ENCODE results near the gene ST6GAL1.

The ST6GAL1 gene

DNA sequence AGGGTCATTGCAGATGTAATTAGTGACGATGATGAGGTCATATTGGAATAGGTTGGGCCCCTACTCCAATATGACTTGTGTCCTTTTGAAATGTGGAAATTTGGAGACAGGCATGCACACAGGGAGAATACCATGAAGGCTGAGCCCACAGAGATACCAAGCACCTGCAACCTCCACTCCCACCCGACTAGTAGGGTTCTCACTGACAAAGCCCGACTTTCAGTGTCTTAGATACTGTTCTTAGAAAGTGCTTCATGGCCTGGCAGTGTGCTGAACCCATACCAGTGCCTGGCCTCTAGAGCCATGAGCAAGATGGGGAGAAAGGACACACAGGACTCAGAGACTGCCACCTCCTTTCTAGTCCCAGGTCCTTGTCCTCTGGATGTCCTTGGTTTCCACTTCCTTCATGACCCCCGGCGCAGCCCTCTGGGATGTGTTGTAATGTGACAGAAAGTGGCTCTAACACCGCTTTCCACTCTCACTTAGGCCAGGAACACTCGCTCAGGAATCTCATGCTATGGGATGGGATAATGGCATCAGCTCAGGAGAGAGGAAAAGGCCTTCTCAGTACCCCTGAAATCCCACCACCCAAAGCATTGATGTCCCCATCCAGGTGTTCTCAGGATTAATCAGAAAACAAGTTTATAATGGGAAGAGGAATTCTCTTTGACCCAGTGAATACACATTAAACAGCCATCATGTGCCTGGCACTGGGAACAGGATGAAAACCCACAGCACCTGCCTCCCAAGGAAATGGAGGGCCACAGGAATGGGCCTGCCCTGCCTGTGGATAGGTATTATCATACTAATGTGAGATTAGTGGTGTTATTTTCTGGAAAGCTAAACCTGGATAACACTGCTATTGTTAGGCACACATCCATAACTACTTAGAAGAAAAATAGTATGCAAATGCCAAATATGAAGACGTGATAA lies 149.0 kb downstream of the ST6GAL1 start:
- H3K36me3 ChIP-seq (ENCODE audit: insufficient read depth, low read length) = no peaks in the 10 kb centered on the region
- no peaks in the 10 kb centered on the region for H3K27me3 ChIP-seq (ENCODE audit: control insufficient read depth, insufficient read depth, low read length)
- no peaks in the 10 kb centered on the region for H3K9me3 ChIP-seq (replicated peaks; ENCODE audit: low read length)
- H3K4me3 ChIP-seq (ENCODE audit: low read length) = no peak overlapping the region
- no peaks in the 10 kb centered on the region for H3K4me1 ChIP-seq (ENCODE audit: control insufficient read depth, insufficient read depth, low read length)
- no peak overlapping the region for H3K4me2 ChIP-seq (ENCODE audit: low read length)
- H3K9ac ChIP-seq (ENCODE audit: low read depth, low read length) = no peak overlapping the region

DNA sequence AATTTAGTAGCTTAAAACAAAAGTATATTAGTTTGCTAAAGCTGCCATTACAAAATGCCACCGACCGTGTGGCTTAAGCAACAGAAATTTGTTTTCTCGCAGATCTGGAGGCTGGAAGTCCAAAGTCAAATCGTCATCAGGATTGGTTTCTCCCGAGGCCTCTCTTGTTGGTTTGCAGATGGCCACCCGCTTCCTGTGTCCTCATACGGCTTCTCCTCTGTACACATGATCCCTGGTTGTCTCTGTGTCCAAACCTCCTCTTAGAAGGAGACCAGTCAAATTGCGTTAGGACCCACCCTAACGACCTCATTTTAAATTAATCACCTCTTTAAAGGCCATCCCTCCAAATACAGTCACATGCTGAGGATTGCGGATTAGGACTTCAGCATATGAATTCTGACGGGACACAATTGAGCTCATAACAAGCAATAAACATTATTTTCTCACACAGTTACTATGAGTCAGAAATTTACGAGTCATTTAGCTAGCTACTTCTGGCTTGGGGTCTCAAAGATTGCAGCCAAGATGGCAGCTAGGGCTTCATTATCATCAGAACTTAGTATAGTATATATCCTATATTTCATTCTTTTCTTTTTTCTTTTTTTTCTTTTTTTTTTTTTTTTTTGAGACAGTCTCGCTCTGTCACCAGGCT lies 150.6 kb downstream of the ST6GAL1 start:
- H3K4me2 ChIP-seq (ENCODE audit: low read length) = no peak overlapping the region
- H3K9me3 ChIP-seq (replicated peaks; ENCODE audit: low read length) = no peaks in the 10 kb centered on the region
- no peaks in the 10 kb centered on the region for H3K36me3 ChIP-seq (ENCODE audit: insufficient read depth, low read length)
- H3K27me3 ChIP-seq (ENCODE audit: control insufficient read depth, insufficient read depth, low read length) = no peaks in the 10 kb centered on the region
- H3K9ac ChIP-seq (ENCODE audit: low read depth, low read length) = no peak overlapping the region
- H3K4me1 ChIP-seq (ENCODE audit: control insufficient read depth, insufficient read depth, low read length) = no peaks in the 10 kb centered on the region
- no peak overlapping the region for H3K4me3 ChIP-seq (ENCODE audit: low read length)

GRCh38 chr3:187082758-187083375 lies 152.5 kb downstream of the ST6GAL1 start:
- Histone ChIP-seq H3K4me1 (ENCODE audit: control insufficient read depth, insufficient read depth, low read length) (no peaks in the 10 kb centered on the region), H3K9me3 (replicated peaks; ENCODE audit: low read length) (no peaks in the 10 kb centered on the region), H3K36me3 (ENCODE audit: insufficient read depth, low read length) (no peaks in the 10 kb centered on the region), H3K4me3 (ENCODE audit: low read length) (no peak overlapping the region), H3K9ac (ENCODE audit: low read depth, low read length) (no peak overlapping the region), H3K4me2 (ENCODE audit: low read length) (no peak overlapping the region), H3K27me3 (ENCODE audit: control insufficient read depth, insufficient read depth, low read length) (no peaks in the 10 kb centered on the region)

DNA sequence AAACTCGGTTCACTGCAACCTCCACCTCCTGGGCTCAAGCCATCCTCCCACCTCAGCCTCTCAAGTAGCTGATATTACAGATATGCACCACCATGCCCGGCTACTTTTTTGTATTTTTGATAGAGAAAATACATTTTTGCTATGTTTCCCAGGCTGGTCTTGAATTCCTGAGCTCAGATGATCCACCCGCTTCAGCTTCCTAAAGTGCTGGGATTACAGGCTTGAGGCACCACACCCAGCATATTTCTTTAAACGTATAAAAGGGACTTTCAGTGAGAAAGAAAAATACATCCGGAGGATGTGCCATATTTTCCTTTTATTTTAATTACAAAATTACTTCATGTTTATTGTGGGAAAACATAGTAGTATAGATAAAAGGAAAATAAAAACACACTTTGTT lies 153.8 kb downstream of the ST6GAL1 start:
- Histone ChIP-seq H3K9me3 (replicated peaks; ENCODE audit: low read length) (no peaks in the 10 kb centered on the region), H3K4me2 (ENCODE audit: low read length) (peak overlapping the region; percentile 45), H3K27me3 (ENCODE audit: control insufficient read depth, insufficient read depth, low read length) (no peaks in the 10 kb centered on the region), H3K36me3 (ENCODE audit: insufficient read depth, low read length) (no peaks in the 10 kb centered on the region), H3K4me1 (ENCODE audit: control insufficient read depth, insufficient read depth, low read length) (no peaks in the 10 kb centered on the region), H3K9ac (ENCODE audit: low read depth, low read length) (no peak overlapping the region), H3K4me3 (ENCODE audit: low read length) (no peak overlapping the region)

DNA sequence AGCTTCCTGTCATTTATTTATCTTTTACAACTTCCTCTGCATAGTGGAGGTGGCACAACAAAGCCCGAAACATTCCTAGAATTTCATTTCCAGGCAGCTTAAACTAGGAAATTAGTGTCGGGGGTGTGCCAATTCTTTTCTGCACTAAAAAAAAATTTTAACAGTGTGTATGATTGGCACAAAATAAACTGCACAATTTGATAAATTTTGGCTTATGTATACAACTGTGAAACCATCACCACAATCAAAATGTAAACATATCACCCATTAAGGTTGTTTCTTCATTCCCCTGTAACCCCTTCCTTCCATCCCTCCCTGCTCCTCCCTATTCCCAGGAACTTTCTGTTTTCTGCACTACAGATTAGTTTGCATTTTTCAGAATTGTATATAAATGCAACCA lies 154.3 kb downstream of the ST6GAL1 start:
- H3K4me1 ChIP-seq (ENCODE audit: control insufficient read depth, insufficient read depth, low read length) = no peaks in the 10 kb centered on the region

DNA sequence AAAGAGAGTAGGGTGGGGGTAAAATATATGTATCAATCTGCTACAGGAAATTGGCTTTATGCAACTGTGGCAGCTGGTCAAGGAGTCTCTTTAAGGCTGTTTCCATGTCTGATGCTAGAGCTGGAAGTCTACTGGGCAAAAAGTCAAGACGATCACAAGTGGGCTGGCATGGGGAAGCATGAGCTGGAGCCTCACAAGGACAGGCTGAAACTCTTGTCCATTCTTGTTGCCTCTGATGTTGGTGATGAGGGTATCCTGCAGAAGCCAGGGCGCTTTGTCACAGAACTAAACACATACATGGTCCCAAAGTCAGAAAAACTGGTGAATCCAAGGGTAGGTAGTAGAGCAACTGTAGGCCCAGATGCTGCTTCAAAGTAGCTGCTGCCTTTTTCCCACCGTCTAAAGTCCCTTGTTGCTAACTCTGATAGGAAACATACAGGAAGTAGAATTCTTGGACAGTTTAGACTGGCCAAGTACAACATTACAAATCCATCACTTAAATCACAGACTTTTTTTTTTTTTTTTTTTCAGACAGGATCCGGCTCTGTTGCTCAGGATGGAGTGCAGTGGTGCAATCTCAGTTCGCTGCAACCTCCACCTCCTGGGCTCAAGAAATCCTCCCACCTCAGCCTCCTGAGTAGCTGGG lies 154.8 kb downstream of the ST6GAL1 start:
- Histone ChIP-seq H3K9me3 (replicated peaks; ENCODE audit: low read length) (no peaks in the 10 kb centered on the region), H3K9ac (ENCODE audit: low read depth, low read length) (no peak overlapping the region), H3K4me1 (ENCODE audit: control insufficient read depth, insufficient read depth, low read length) (no peaks in the 10 kb centered on the region), H3K4me2 (ENCODE audit: low read length) (no peak overlapping the region), H3K27me3 (ENCODE audit: control insufficient read depth, insufficient read depth, low read length) (no peaks in the 10 kb centered on the region), H3K36me3 (ENCODE audit: insufficient read depth, low read length) (no peaks in the 10 kb centered on the region), H3K4me3 (ENCODE audit: low read length) (no peak overlapping the region)

More for the DNA sequence above, 154.3 kb downstream of the ST6GAL1 start:
- H3K4me3 ChIP-seq (ENCODE audit: low read length) = no peak overlapping the region
- no peaks in the 10 kb centered on the region for H3K36me3 ChIP-seq (ENCODE audit: insufficient read depth, low read length)
- no peaks in the 10 kb centered on the region for H3K9me3 ChIP-seq (replicated peaks; ENCODE audit: low read length)
- H3K27me3 ChIP-seq (ENCODE audit: control insufficient read depth, insufficient read depth, low read length) = no peaks in the 10 kb centered on the region
- no peak overlapping the region for H3K9ac ChIP-seq (ENCODE audit: low read depth, low read length)
- H3K4me2 ChIP-seq (ENCODE audit: low read length) = peak overlapping the region; percentile 45

GRCh38 chr3:187085933-187086332 lies 155.6 kb downstream of the ST6GAL1 start:
- no peaks in the 10 kb centered on the region for H3K4me1 ChIP-seq (ENCODE audit: control insufficient read depth, insufficient read depth, low read length)
- no peak overlapping the region for H3K4me3 ChIP-seq (ENCODE audit: low read length)
- H3K27me3 ChIP-seq (ENCODE audit: control insufficient read depth, insufficient read depth, low read length) = no peaks in the 10 kb centered on the region
- no peak overlapping the region for H3K9ac ChIP-seq (ENCODE audit: low read depth, low read length)
- H3K9me3 ChIP-seq (replicated peaks; ENCODE audit: low read length) = no peaks in the 10 kb centered on the region
- no peak overlapping the region for H3K4me2 ChIP-seq (ENCODE audit: low read length)
- no peaks in the 10 kb centered on the region for H3K36me3 ChIP-seq (ENCODE audit: insufficient read depth, low read length)

DNA sequence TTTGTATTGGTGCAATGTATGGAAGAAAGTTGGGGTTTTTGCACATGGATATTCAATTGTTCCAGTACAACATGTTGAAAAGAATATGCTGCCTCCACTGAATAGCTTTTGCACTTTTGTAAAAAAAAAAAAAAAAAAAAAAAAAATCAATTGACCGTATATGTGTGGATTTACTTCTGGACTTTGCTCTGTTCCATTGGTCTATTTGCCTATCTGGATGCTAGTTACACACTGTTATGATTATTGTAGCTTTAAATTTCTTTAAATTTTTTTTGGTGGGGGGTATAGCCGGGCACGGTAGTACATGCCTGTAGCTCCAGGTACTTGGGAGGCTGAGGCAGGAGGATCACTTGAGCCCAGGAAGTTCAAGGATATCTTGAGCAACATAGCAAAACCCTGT lies 156.5 kb downstream of the ST6GAL1 start:
- H3K9ac ChIP-seq (ENCODE audit: low read depth, low read length) = no peak overlapping the region
- no peaks in the 10 kb centered on the region for H3K27me3 ChIP-seq (ENCODE audit: control insufficient read depth, insufficient read depth, low read length)
- no peaks in the 10 kb centered on the region for H3K9me3 ChIP-seq (replicated peaks; ENCODE audit: low read length)

GRCh38 chr3:187088701-187089100 lies 158.4 kb downstream of the ST6GAL1 start:
- Histone ChIP-seq H3K4me1 (ENCODE audit: control insufficient read depth, insufficient read depth, low read length) (no peaks in the 10 kb centered on the region), H3K4me2 (ENCODE audit: low read length) (no peak overlapping the region), H3K36me3 (ENCODE audit: insufficient read depth, low read length) (no peaks in the 10 kb centered on the region)

More for the DNA sequence above, 156.5 kb downstream of the ST6GAL1 start:
- Histone ChIP-seq H3K4me2 (ENCODE audit: low read length) (no peak overlapping the region), H3K4me3 (ENCODE audit: low read length) (no peak overlapping the region), H3K36me3 (ENCODE audit: insufficient read depth, low read length) (no peaks in the 10 kb centered on the region), H3K4me1 (ENCODE audit: control insufficient read depth, insufficient read depth, low read length) (no peaks in the 10 kb centered on the region)

GRCh38 chr3:187093320-187093719 lies 163.0 kb downstream of the ST6GAL1 start:
- no peak overlapping the region for H3K4me2 ChIP-seq (ENCODE audit: low read length)
- no peak overlapping the region for H3K4me3 ChIP-seq (ENCODE audit: low read length)
- H3K36me3 ChIP-seq (ENCODE audit: insufficient read depth, low read length) = no peaks in the 10 kb centered on the region
- no peak overlapping the region for H3K9ac ChIP-seq (ENCODE audit: low read depth, low read length)
- H3K27me3 ChIP-seq (ENCODE audit: control insufficient read depth, insufficient read depth, low read length) = no peaks in the 10 kb centered on the region
- H3K4me1 ChIP-seq (ENCODE audit: control insufficient read depth, insufficient read depth, low read length) = no peaks in the 10 kb centered on the region
- H3K9me3 ChIP-seq (replicated peaks; ENCODE audit: low read length) = no peaks in the 10 kb centered on the region

More at GRCh38 chr3:187088701-187089100, 158.4 kb downstream of the ST6GAL1 start:
- Histone ChIP-seq H3K9me3 (replicated peaks; ENCODE audit: low read length) (no peaks in the 10 kb centered on the region), H3K27me3 (ENCODE audit: control insufficient read depth, insufficient read depth, low read length) (no peaks in the 10 kb centered on the region), H3K4me3 (ENCODE audit: low read length) (no peak overlapping the region), H3K9ac (ENCODE audit: low read depth, low read length) (no peak overlapping the region)

DNA sequence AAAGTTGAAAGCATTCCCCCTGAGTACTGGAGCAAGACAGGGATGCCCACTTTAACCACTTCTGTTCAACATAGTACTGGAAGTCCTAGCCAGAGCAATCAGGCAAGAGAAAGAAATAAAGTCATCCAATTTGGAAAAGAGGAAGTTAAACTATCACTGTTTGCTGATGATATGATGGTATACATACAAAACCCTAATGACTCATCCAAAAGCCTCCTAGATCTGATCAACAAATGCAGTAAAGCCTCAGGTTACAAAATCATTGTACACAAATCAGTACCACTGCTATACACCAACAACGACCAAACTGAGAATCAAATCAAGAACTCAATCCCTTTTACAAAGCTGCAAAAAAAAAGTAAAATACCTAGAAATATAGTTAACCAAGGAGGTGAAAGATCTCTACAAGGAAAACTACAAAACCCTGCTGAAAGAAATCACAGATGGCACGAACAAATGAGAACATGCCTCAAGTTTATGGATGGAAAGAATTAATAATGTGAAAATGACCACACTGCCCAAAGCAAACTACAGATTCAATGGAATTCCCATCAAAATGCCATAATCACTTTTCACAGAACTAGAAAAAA lies 168.7 kb downstream of the ST6GAL1 start:
- Histone ChIP-seq H3K36me3 (ENCODE audit: insufficient read depth, low read length) (no peaks in the 10 kb centered on the region), H3K4me3 (ENCODE audit: low read length) (no peak overlapping the region), H3K9me3 (replicated peaks; ENCODE audit: low read length) (no peaks in the 10 kb centered on the region), H3K4me2 (ENCODE audit: low read length) (no peak overlapping the region), H3K9ac (ENCODE audit: low read depth, low read length) (no peak overlapping the region), H3K4me1 (ENCODE audit: control insufficient read depth, insufficient read depth, low read length) (peaks cover 15% of the 10 kb centered on the region), H3K27me3 (ENCODE audit: control insufficient read depth, insufficient read depth, low read length) (no peaks in the 10 kb centered on the region)

Measured in skeletal muscle satellite cell (primary cell).